Jurkat, Clone E6-1 (cell line): ENCODE data around the gene GDF2.
A peak's percentile ranks its signal among the peaks of the same experiment; 100 is the strongest.

ENCODE experiments used
- DNase-seq: peaks from one replicate; pipeline ENCODE4 v3.0.0-alpha.2; 2011; ENCODE audit warnings: low read depth, low spot score
- H3K4me3 ChIP-seq: 2 replicates; pipeline ENCODE4 v1.5.1; 2011; ENCODE audit warnings: mild to moderate bottlenecking, low read length, control low read depth, moderate library complexity

GDF2 gene

GRCh38 chr10:47289921-47290320 lies 32.3 kb upstream of the GDF2 start:
- H3K4me3 ChIP-seq: no peak overlapping the region
- DNase-seq: no peak

GRCh38 chr10:47290338-47290737 lies 31.9 kb upstream of the GDF2 start:
- no peak overlapping the region for H3K4me3 ChIP-seq
- DNase-seq: no peak

GRCh38 chr10:47291682-47292081 lies 30.6 kb upstream of the GDF2 start:
- no peak overlapping the region for H3K4me3 ChIP-seq
- no peak for DNase-seq

- no peak for DNase-seq
- H3K4me3 ChIP-seq: no peak overlapping the region
Observed at GRCh38 chr10:47294057-47294456, 28.2 kb upstream of the GDF2 start.

GRCh38 chr10:47294501-47294900 lies 27.8 kb upstream of the GDF2 start:
- no peak for DNase-seq
- H3K4me3 ChIP-seq: no peak overlapping the region

GRCh38 chr10:47295411-47295810 lies 26.8 kb upstream of the GDF2 start:
- no peak overlapping the region for H3K4me3 ChIP-seq
- no peak for DNase-seq

- DNase-seq: no peak
- H3K4me3 ChIP-seq: no peak overlapping the region
Observed at GRCh38 chr10:47296156-47296894, 25.9 kb upstream of the GDF2 start.

- no peak for DNase-seq
- no peak overlapping the region for H3K4me3 ChIP-seq
Observed at GRCh38 chr10:47296941-47297340, 25.3 kb upstream of the GDF2 start.

- no peak for DNase-seq
- H3K4me3 ChIP-seq: no peak overlapping the region
Observed at GRCh38 chr10:47297866-47298540, 24.3 kb upstream of the GDF2 start.

GRCh38 chr10:47298715-47299114 lies 23.5 kb upstream of the GDF2 start:
- DNase-seq: no peak
- no peak overlapping the region for H3K4me3 ChIP-seq

- DNase-seq: no peak
- no peak within 1 kb of the TSS for H3K4me3 ChIP-seq
Observed at GRCh38 chr10:47299611-47300428, 22.4 kb upstream of the GDF2 start, which contains the start of gene GDF10. GDF10 (plus strand) TSS chr10:47300197; CDS start chr10:47300652, 455 bp downstream.

GRCh38 chr10:47300429-47300931 lies 21.8 kb upstream of the GDF2 start:
- no peak overlapping the region for H3K4me3 ChIP-seq
- DNase-seq: no peak

GRCh38 chr10:47301833-47302232 lies 20.4 kb upstream of the GDF2 start:
- H3K4me3 ChIP-seq: no peak overlapping the region
- no peak for DNase-seq

- H3K4me3 ChIP-seq: no peak overlapping the region
- DNase-seq: no peak
Observed at GRCh38 chr10:47303105-47303504, 19.1 kb upstream of the GDF2 start.

- H3K4me3 ChIP-seq: no peak overlapping the region
- DNase-seq: no peak
Observed at GRCh38 chr10:47303866-47304265, 18.4 kb upstream of the GDF2 start.

GRCh38 chr10:47305566-47305965 lies 16.7 kb upstream of the GDF2 start:
- H3K4me3 ChIP-seq: no peak overlapping the region
- no peak for DNase-seq

GRCh38 chr10:47306387-47307210 lies 15.7 kb upstream of the GDF2 start:
- peak; percentile 80 for DNase-seq
- no peak overlapping the region for H3K4me3 ChIP-seq

- H3K4me3 ChIP-seq: no peak overlapping the region
- no peak for DNase-seq
Observed at GRCh38 chr10:47307381-47307780, 14.9 kb upstream of the GDF2 start.

- H3K4me3 ChIP-seq: no peak overlapping the region
- no peak for DNase-seq
Observed at GRCh38 chr10:47308775-47309174, 13.5 kb upstream of the GDF2 start.
